ENCODE data around the gene ADGRG7. TPM values are rescaled to one million over a fixed set of nuclear protein-coding genes. Genes with fewer than 3 reads are reported as not detected.

Gene ADGRG7
- polyA plus RNA-seq, 4 donors: 25.9 to 90.1 (median 48.2) TPM

- 61 to 92% (median 67%) methylated on average over 4 of the region's 4 CpGs for WGBS, 3 donors
- FAIRE-seq (no peak), DNase-seq (peak; percentile 14 to 43)
- H3K4me3 ChIP-seq (ENCODE audit: low read depth in 1 of 3, low read length in 3 of 3): no peak overlapping the region
- no peaks in the 10 kb centered on the region for H3K9me3 ChIP-seq (ENCODE audit: control insufficient read depth in 2 of 2, insufficient read depth in 1 of 2, low read depth in 1 of 2, low read length in 1 of 2)
- H3K36me3 ChIP-seq (ENCODE audit: control insufficient read depth in 3 of 3, insufficient read depth in 2 of 3, low read depth in 1 of 3, low read length in 3 of 3): peaks cover 12 to 25% (median 14%) of the 10 kb centered on the region in 3 donors
- no peaks in the 10 kb centered on the region for H3K27me3 ChIP-seq (ENCODE audit: control insufficient read depth in 3 of 3, insufficient read depth in 3 of 3, low read length in 3 of 3)
- H3K27ac ChIP-seq (ENCODE audit: low read depth in 1 of 3, low read length in 2 of 3): no peak overlapping the region
- H3K4me1 ChIP-seq (ENCODE audit: control insufficient read depth in 3 of 3, insufficient read depth in 2 of 3, low read depth in 1 of 3, low read length in 2 of 3): peaks cover 2 to 4% (median 2%) of the 10 kb centered on the region in 3 donors
These were observed 108.5 kb downstream of the ADGRG7 start for GRCh38 chr3:100717637-100718487.

DNA sequence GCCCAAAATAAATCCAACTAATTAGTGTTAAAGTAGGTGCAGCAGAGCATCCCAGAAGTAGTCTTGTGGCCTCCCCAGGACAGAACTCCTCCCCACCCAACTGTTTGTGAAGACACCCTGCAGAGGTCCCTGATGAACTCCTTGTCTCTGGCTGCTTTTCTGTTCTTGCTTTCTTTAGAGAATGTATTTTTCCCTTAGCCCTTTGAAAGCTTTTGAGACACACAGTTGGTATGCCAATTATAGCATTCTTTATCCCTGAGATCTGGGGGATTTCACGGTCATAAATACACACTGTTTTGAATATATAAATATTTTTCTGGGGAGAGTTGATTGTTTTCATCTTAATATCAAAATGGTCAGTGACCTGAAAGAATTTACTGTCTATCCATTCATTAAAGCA is 109.7 kb downstream of the ADGRG7 start:
- no peak overlapping the region for H3K27ac ChIP-seq (ENCODE audit: low read depth in 1 of 3, low read length in 2 of 3)
- no peak for FAIRE-seq
- H3K4me3 ChIP-seq (ENCODE audit: low read depth in 1 of 3, low read length in 3 of 3): no peak overlapping the region
- DNase-seq: no peak
- WGBS, 3 donors: 55 to 59% (median 58%) methylated on average over 1 of the region's 1 CpG
- H3K27me3 ChIP-seq (ENCODE audit: control insufficient read depth in 3 of 3, insufficient read depth in 3 of 3, low read length in 3 of 3): no peaks in the 10 kb centered on the region
- H3K9me3 ChIP-seq (ENCODE audit: control insufficient read depth in 2 of 2, insufficient read depth in 1 of 2, low read depth in 1 of 2, low read length in 1 of 2): no peaks in the 10 kb centered on the region
- H3K4me1 ChIP-seq (ENCODE audit: control insufficient read depth in 3 of 3, insufficient read depth in 2 of 3, low read depth in 1 of 3, low read length in 2 of 3): peaks cover 0 to 4% (median 2%) of the 10 kb centered on the region in 3 donors
- peaks cover 10 to 21% (median 12%) of the 10 kb centered on the region in 3 donors for H3K36me3 ChIP-seq (ENCODE audit: control insufficient read depth in 3 of 3, insufficient read depth in 2 of 3, low read depth in 1 of 3, low read length in 3 of 3)

DNA sequence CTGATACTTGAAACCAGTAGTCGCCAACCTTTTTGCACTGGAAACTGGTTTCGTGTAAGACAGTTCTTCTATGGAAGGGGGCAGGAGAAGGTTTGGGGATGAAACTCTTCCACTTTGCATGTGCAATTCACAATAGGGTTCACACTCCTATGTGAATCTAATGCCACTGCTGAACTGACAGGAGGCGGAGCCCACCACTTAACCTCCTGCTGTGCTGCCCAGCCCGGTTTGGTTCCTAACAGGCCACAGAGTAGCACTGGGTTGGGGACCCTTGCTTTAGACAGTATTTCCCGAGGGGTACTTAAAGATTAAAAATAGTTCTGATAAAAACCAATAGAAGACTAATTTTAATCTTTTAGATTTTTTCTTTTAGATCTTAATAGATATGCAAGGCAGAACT is 111.0 kb downstream of the ADGRG7 start:
- FAIRE-seq: no peak
- Histone ChIP-seq H3K4me3 (ENCODE audit: low read depth in 1 of 3, low read length in 3 of 3) (no peak overlapping the region), H3K9me3 (ENCODE audit: control insufficient read depth in 2 of 2, insufficient read depth in 1 of 2, low read depth in 1 of 2, low read length in 1 of 2) (no peaks in the 10 kb centered on the region), H3K27ac (ENCODE audit: low read depth in 1 of 3, low read length in 2 of 3) (no peak overlapping the region), H3K36me3 (ENCODE audit: control insufficient read depth in 3 of 3, insufficient read depth in 2 of 3, low read depth in 1 of 3, low read length in 3 of 3) (peaks cover 3 to 24% (median 9%) of the 10 kb centered on the region in 3 donors), H3K4me1 (ENCODE audit: control insufficient read depth in 3 of 3, insufficient read depth in 2 of 3, low read depth in 1 of 3, low read length in 2 of 3) (peaks cover 0 to 4% (median 2%) of the 10 kb centered on the region in 3 donors), H3K27me3 (ENCODE audit: control insufficient read depth in 3 of 3, insufficient read depth in 3 of 3, low read length in 3 of 3) (no peaks in the 10 kb centered on the region)
- 80 to 93% (median 88%) methylated on average over 5 of the region's 5 CpGs for WGBS, 3 donors
- no peak for DNase-seq

GRCh38 chr3:100725935-100726513 is 116.6 kb downstream of the ADGRG7 start:
- no peak for FAIRE-seq
- peak; percentile 21 to 77 for DNase-seq
- WGBS, 3 donors: 79 to 94% (median 83%) methylated on average over 3 of the region's 3 CpGs
- no peak overlapping the region for H3K4me3 ChIP-seq (ENCODE audit: low read depth in 1 of 3, low read length in 3 of 3)
- no peaks in the 10 kb centered on the region for H3K27me3 ChIP-seq (ENCODE audit: control insufficient read depth in 3 of 3, insufficient read depth in 3 of 3, low read length in 3 of 3)
- no peak overlapping the region for H3K27ac ChIP-seq (ENCODE audit: low read depth in 1 of 3, low read length in 2 of 3)
- peaks cover 4 to 22% (median 7%) of the 10 kb centered on the region in 3 donors for H3K36me3 ChIP-seq (ENCODE audit: control insufficient read depth in 3 of 3, insufficient read depth in 2 of 3, low read depth in 1 of 3, low read length in 3 of 3)
- H3K4me1 ChIP-seq (ENCODE audit: control insufficient read depth in 3 of 3, insufficient read depth in 2 of 3, low read depth in 1 of 3, low read length in 2 of 3): peaks cover 0 to 2% (median 0%) of the 10 kb centered on the region in 3 donors
- no peaks in the 10 kb centered on the region for H3K9me3 ChIP-seq (ENCODE audit: control insufficient read depth in 2 of 2, insufficient read depth in 1 of 2, low read depth in 1 of 2, low read length in 1 of 2)

GRCh38 chr3:100726706-100727105 is 117.3 kb downstream of the ADGRG7 start:
- peaks cover 4 to 24% (median 5%) of the 10 kb centered on the region in 3 donors for H3K36me3 ChIP-seq (ENCODE audit: control insufficient read depth in 3 of 3, insufficient read depth in 2 of 3, low read depth in 1 of 3, low read length in 3 of 3)
- H3K4me1 ChIP-seq (ENCODE audit: control insufficient read depth in 3 of 3, insufficient read depth in 2 of 3, low read depth in 1 of 3, low read length in 2 of 3): peaks cover 0 to 2% (median 0%) of the 10 kb centered on the region in 3 donors
- FAIRE-seq (no peak), DNase-seq (no peak)
- 90 to 98% (median 97%) methylated on average over 1 of the region's 1 CpG for WGBS, 3 donors
- H3K4me3 ChIP-seq (ENCODE audit: low read depth in 1 of 3, low read length in 3 of 3): no peak overlapping the region
- H3K27ac ChIP-seq (ENCODE audit: low read depth in 1 of 3, low read length in 2 of 3): no peak overlapping the region
- no peaks in the 10 kb centered on the region for H3K9me3 ChIP-seq (ENCODE audit: control insufficient read depth in 2 of 2, insufficient read depth in 1 of 2, low read depth in 1 of 2, low read length in 1 of 2)
- H3K27me3 ChIP-seq (ENCODE audit: control insufficient read depth in 3 of 3, insufficient read depth in 3 of 3, low read length in 3 of 3): no peaks in the 10 kb centered on the region

DNA sequence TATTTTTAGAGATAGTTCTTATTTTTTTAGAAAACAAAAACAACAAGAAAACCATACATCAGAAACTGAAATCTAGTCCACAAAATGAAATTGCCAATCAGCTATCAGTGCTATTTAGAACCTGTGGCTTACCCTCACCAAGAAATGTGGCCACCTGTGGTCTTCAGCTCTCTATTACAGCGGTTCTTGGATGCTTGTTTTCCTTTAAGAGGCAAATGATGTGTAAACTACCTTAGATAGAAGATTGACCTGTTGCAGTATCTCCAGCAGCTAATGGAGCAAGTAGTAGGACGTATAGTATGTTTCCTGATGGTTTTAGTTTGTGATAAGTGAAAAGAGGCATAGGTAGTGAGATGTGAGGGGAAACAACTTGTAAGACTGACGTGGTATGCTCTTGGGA is 121.1 kb downstream of the ADGRG7 start:
- H3K27me3 ChIP-seq (ENCODE audit: control insufficient read depth in 3 of 3, insufficient read depth in 3 of 3, low read length in 3 of 3): no peaks in the 10 kb centered on the region
- peaks cover 6 to 15% (median 8%) of the 10 kb centered on the region in 3 donors for H3K36me3 ChIP-seq (ENCODE audit: control insufficient read depth in 3 of 3, insufficient read depth in 2 of 3, low read depth in 1 of 3, low read length in 3 of 3)
- H3K9me3 ChIP-seq (ENCODE audit: control insufficient read depth in 2 of 2, insufficient read depth in 1 of 2, low read depth in 1 of 2, low read length in 1 of 2): no peaks in the 10 kb centered on the region
- FAIRE-seq (no peak), DNase-seq (no peak)
- peaks cover 0 to 2% (median 0%) of the 10 kb centered on the region in 3 donors for H3K4me1 ChIP-seq (ENCODE audit: control insufficient read depth in 3 of 3, insufficient read depth in 2 of 3, low read depth in 1 of 3, low read length in 2 of 3)
- WGBS, 3 donors: 72 to 83% (median 74%) methylated on average over 3 of the region's 3 CpGs
- H3K4me3 ChIP-seq (ENCODE audit: low read depth in 1 of 3, low read length in 3 of 3): no peak overlapping the region
- no peak overlapping the region for H3K27ac ChIP-seq (ENCODE audit: low read depth in 1 of 3, low read length in 2 of 3)

DNA sequence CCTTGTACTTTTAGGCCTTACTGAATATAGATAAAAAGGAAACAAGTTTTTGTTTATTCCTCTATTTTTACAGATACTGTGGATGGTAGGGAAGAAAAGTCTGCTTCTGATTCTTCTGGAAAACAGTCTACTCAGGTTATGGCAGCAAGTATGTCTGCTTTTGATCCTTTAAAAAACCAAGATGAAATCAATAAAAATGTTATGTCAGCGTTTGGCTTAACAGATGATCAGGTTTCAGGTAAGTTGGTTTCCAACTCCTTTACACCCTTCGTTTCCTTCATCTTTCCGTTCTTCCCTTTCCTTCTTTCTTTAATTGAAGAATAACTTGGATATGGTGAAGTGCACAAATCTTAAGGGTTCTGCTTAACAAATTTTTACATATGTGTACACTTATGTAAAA is 123.0 kb downstream of the ADGRG7 start:
- Histone ChIP-seq H3K4me1 (ENCODE audit: control insufficient read depth in 3 of 3, insufficient read depth in 2 of 3, low read depth in 1 of 3, low read length in 2 of 3) (no peaks in the 10 kb centered on the region), H3K9me3 (ENCODE audit: control insufficient read depth in 2 of 2, insufficient read depth in 1 of 2, low read depth in 1 of 2, low read length in 1 of 2) (no peaks in the 10 kb centered on the region), H3K27ac (ENCODE audit: low read depth in 1 of 3, low read length in 2 of 3) (no peak overlapping the region), H3K36me3 (ENCODE audit: control insufficient read depth in 3 of 3, insufficient read depth in 2 of 3, low read depth in 1 of 3, low read length in 3 of 3) (peaks cover 6 to 17% (median 11%) of the 10 kb centered on the region in 3 donors), H3K4me3 (ENCODE audit: low read depth in 1 of 3, low read length in 3 of 3) (no peak overlapping the region), H3K27me3 (ENCODE audit: control insufficient read depth in 3 of 3, insufficient read depth in 3 of 3, low read length in 3 of 3) (no peaks in the 10 kb centered on the region)
- DNase-seq (no peak), FAIRE-seq (no peak)
- WGBS, 3 donors: 88 to 93% (median 92%) methylated on average over 3 of the region's 3 CpGs

- no peaks in the 10 kb centered on the region for H3K27me3 ChIP-seq (ENCODE audit: control insufficient read depth in 3 of 3, insufficient read depth in 3 of 3, low read length in 3 of 3)
- WGBS, 3 donors: 16 to 34% (median 22%) methylated on average over 2 of the region's 2 CpGs
- peaks cover 10 to 21% (median 17%) of the 10 kb centered on the region in 3 donors for H3K36me3 ChIP-seq (ENCODE audit: control insufficient read depth in 3 of 3, insufficient read depth in 2 of 3, low read depth in 1 of 3, low read length in 3 of 3)
- no peak for FAIRE-seq
- DNase-seq: peak; percentile 18 to 23
- no peaks in the 10 kb centered on the region for H3K4me1 ChIP-seq (ENCODE audit: control insufficient read depth in 3 of 3, insufficient read depth in 2 of 3, low read depth in 1 of 3, low read length in 2 of 3)
- H3K4me3 ChIP-seq (ENCODE audit: low read depth in 1 of 3, low read length in 3 of 3): no peak overlapping the region
- no peaks in the 10 kb centered on the region for H3K9me3 ChIP-seq (ENCODE audit: control insufficient read depth in 2 of 2, insufficient read depth in 1 of 2, low read depth in 1 of 2, low read length in 1 of 2)
- H3K27ac ChIP-seq (ENCODE audit: low read depth in 1 of 3, low read length in 2 of 3): no peak overlapping the region
These were observed 127.9 kb downstream of the ADGRG7 start for GRCh38 chr3:100737334-100737733.
